ENCODE data around the gene WNK2. TPM values are rescaled to one million over a fixed set of nuclear protein-coding genes. Genes with fewer than 3 reads are reported as not detected.
A peak's percentile ranks its signal among the peaks of the same experiment; 100 is the strongest.

The WNK2 gene
- total and polyA plus RNA-seq, 7 donors = 8.1 to 58.8 (median 35.5) TPM

- Histone ChIP-seq H3K27ac (peak overlapping the region; percentile 15), H3K36me3 (ENCODE audit: insufficient read depth in 1 of 2, low read depth in 1 of 2) (no peaks in the 10 kb centered on the region), H3K27me3 (ENCODE audit: insufficient read depth in 3 of 3, low read length in 2 of 3) (no peaks in the 10 kb centered on the region), H3K4me3 (no peak overlapping the region), H3K4me1 (peaks cover 39% of the 10 kb centered on the region), H3K9me3 (no peaks in the 10 kb centered on the region)
- intact Hi-C loops (cut with DNase I) = loop anchor here in 1 of 2 donors (5.0 kb wide), 1 partner anchor 188 kb away; no protein-coding TSS in a partner anchor
- 40 to 53% (median 51%) methylated on average over 12 of the region's 12 CpGs for WGBS, 3 donors
- ATAC-seq (peak in 2 of 4 donors; percentile 16 to 32), DNase-seq (peak in 1 of 2 donors; percentile 6)
- TF ChIP-seq CTCF (IDR thresholded peaks at IDR 0.05) = no peak
Measured at GRCh38 chr9:93300585-93301081, 116.7 kb downstream of the WNK2 start.

- H3K27ac ChIP-seq = peak overlapping the region; percentile 15
Measured at GRCh38 chr9:93301291-93301811, 117.4 kb downstream of the WNK2 start.

DNA sequence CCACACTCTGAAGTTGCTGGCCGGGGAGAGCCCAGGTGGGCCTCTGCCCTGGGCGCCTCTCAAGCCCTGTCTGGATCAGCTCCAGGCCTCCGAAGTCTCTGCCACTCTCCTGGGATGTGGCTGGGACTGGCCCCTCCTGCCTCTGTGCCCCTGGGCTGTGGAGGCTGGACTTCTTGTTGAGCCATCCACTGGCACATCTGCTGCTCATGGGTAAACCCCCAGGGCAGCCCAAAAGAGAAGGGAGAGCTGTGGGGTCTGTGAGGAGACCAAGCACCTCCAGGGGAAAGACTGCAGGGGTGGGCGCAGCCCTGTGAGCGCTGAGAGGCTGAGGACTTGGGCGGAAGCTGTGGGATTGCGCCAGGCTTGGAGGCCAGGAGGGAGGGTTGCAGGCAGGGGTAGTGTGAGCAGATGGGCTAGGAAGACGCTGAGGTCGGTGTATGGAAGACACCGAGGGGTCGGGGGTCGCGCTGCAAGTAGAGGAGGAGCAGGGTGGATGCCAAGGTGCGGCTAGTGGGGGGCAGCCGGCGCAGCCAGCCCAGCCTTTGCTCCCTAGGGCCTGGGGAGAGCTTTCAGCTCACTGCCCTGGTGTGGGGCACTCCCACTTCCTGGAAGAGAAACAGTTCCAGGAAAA lies 118.1 kb downstream of the WNK2 start:
- Histone ChIP-seq H3K4me3 (no peak overlapping the region), H3K36me3 (ENCODE audit: insufficient read depth in 1 of 2, low read depth in 1 of 2) (no peaks in the 10 kb centered on the region), H3K9me3 (no peaks in the 10 kb centered on the region), H3K27ac (no peak overlapping the region), H3K4me1 (peaks cover 50% of the 10 kb centered on the region), H3K27me3 (ENCODE audit: insufficient read depth in 3 of 3, low read length in 2 of 3) (no peaks in the 10 kb centered on the region)
- intact Hi-C loops (cut with DNase I) = loop anchor here in 1 of 2 donors (2.0 to 5.0 kb wide), 2 partner anchors 141 to 190 kb away; no protein-coding TSS in a partner anchor
- no peak for TF ChIP-seq CTCF (IDR thresholded peaks at IDR 0.05)
- DNase-seq (peak in 1 of 2 donors; percentile 10), ATAC-seq (no peak)
- WGBS, 3 donors = 75 to 82% (median 79%) methylated on average over 16 of the region's 16 CpGs

More at GRCh38 chr9:93301291-93301811, 117.4 kb downstream of the WNK2 start:
- Histone ChIP-seq H3K27me3 (ENCODE audit: insufficient read depth in 3 of 3, low read length in 2 of 3) (no peaks in the 10 kb centered on the region), H3K36me3 (ENCODE audit: insufficient read depth in 1 of 2, low read depth in 1 of 2) (no peaks in the 10 kb centered on the region), H3K9me3 (no peaks in the 10 kb centered on the region), H3K4me3 (no peak overlapping the region), H3K4me1 (peaks cover 46% of the 10 kb centered on the region)
- peak in 1 of 2 donors; percentile 10 for DNase-seq
- no peak for ATAC-seq
- no peak for TF ChIP-seq CTCF (IDR thresholded peaks at IDR 0.05)
- intact Hi-C loops (cut with DNase I) = loop anchor here in 1 of 2 donors (5.0 kb wide), 1 partner anchor 189 kb away; no protein-coding TSS in a partner anchor
- 54 to 80% (median 68%) methylated on average over 17 of the region's 17 CpGs for WGBS, 3 donors

DNA sequence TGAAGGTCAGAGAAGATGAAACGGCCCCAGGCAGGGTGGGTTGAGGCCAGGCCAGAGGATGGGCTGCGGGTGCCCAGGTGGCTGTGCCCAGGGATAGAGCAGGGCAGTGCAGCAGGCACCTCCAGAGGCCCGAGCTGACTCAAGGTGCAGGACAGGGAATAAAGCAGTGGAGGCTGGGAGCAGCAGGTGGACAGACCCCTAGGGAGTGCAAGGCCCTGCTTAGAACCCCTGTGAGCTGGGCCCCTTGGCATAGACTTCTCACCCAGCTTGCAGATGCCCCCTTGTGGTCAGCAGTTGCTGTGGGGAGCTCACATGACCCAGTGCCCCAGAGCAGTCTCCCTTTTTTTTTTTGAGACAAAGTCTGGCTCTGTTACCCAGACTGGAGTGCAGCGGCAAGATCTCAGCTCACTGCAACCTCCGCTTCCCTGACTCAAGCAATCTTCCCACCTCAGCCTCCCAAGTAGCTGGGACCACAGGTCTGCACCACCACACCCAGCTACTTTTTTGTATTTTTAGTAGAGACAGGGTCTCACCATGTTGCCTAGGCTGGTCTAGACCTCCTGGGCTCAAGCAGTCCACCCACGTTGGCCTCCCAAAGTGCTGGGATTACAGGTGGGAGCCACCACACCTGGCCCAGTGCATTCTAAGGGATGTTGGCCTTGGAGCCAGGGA lies 118.8 kb downstream of the WNK2 start:
- DNase-seq = peak in 1 of 2 donors; percentile 47
- ATAC-seq = peak in 1 of 4 donors; percentile 42
- H3K4me3 ChIP-seq = no peak overlapping the region
- no peaks in the 10 kb centered on the region for H3K27me3 ChIP-seq (ENCODE audit: insufficient read depth in 3 of 3, low read length in 2 of 3)
- H3K36me3 ChIP-seq (ENCODE audit: insufficient read depth in 1 of 2, low read depth in 1 of 2) = no peaks in the 10 kb centered on the region
- H3K9me3 ChIP-seq = no peaks in the 10 kb centered on the region
- H3K27ac ChIP-seq = no peak overlapping the region
- intact Hi-C loops (cut with DNase I) = loop anchor here in 1 of 2 donors (2.0 to 5.0 kb wide), 2 partner anchors 142 to 190 kb away; no protein-coding TSS in a partner anchor
- WGBS, 3 donors = 82 to 91% (median 89%) methylated on average over 6 of the region's 6 CpGs
- peaks cover 47% of the 10 kb centered on the region for H3K4me1 ChIP-seq
- peak; percentile 44 for TF ChIP-seq CTCF (IDR thresholded peaks at IDR 0.05)

All from psoas muscle (tissue), 8 donors.